AG09309 (cell line): ENCODE data around the gene PCDHGA3.
"Not testable (repeated sequence)": the region's sequence is repeated elsewhere in the genome, so short reads cannot be mapped to it uniquely, and the experiment has no call there.

Source experiments
- DNase-seq: peaks from one replicate; pipeline ENCODE4 v3.0.0-alpha.2; 2010; ENCODE audit warnings: low read depth
- H3K4me3 ChIP-seq: 2 replicates; pipeline ENCODE4 v1.5.1; 2011; ENCODE audit warnings: mild to moderate bottlenecking, low read depth, low read length, moderate library complexity; ENCODE audit not compliant: control insufficient read depth
- TF ChIP-seq, protein P1 (sequence below): IDR thresholded peaks from 2 replicates; pipeline ENCODE4 v1.5.1; 2011; ENCODE audit warnings: mild to moderate bottlenecking, low read depth, low read length, inconsistent platforms; ENCODE audit not compliant: insufficient read depth, control insufficient read depth; ENCODE audit errors: missing control alignments

PCDHGA3 gene

DNA sequence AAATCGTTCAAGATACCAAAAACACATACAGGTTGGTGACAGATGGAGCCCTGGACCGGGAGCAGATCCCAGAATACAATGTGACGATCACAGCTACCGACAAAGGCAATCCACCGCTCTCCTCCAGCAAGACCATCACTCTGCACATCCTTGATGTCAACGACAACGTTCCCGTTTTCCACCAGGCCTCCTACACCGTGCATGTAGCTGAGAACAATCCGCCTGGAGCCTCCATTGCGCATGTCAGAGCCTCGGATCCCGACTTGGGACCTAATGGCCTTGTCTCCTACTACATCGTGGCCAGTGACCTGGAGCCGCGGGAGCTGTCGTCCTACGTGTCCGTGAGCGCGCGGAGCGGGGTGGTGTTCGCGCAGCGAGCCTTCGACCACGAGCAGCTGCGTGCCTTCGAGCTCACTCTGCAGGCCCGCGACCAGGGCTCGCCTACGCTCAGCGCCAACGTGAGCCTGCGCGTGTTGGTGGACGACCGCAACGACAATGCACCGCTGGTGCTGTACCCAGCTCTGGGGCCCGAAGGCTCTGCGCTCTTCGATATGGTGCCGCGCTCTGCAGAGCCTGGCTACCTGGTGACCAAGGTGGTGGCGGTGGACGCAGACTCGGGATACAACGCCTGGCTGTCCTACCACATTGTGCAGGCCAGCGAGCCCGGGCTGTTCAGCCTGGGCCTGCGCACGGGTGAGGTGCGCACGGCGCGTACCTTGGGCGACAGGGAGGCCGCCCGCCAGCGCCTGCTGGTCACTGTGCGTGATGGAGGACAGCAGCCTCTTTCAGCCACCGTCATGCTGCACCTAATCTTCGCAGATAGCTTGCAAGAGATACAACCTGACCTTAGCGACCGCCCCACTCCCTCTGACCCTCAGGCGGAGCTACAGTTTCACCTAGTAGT, 28.2 kb downstream of the PCDHGA3 start:
- no peak for DNase-seq
- no peak overlapping the region for H3K4me3 ChIP-seq
- TF ChIP-seq, protein P1, sequence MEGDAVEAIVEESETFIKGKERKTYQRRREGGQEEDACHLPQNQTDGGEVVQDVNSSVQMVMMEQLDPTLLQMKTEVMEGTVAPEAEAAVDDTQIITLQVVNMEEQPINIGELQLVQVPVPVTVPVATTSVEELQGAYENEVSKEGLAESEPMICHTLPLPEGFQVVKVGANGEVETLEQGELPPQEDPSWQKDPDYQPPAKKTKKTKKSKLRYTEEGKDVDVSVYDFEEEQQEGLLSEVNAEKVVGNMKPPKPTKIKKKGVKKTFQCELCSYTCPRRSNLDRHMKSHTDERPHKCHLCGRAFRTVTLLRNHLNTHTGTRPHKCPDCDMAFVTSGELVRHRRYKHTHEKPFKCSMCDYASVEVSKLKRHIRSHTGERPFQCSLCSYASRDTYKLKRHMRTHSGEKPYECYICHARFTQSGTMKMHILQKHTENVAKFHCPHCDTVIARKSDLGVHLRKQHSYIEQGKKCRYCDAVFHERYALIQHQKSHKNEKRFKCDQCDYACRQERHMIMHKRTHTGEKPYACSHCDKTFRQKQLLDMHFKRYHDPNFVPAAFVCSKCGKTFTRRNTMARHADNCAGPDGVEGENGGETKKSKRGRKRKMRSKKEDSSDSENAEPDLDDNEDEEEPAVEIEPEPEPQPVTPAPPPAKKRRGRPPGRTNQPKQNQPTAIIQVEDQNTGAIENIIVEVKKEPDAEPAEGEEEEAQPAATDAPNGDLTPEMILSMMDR: no peak

GRCh38 chr5:141373673-141374317, 30.2 kb downstream of the PCDHGA3 start, which contains the start of gene PCDHGA6:
Gene PCDHGA6 (plus strand): TSS chr5:141373891. CDS start chr5:141374084, 193 bp downstream.
- no peak for DNase-seq
- TF ChIP-seq, protein P1: peak; percentile 66
- peak within 1 kb of the TSS; percentile 39 for H3K4me3 ChIP-seq

DNA sequence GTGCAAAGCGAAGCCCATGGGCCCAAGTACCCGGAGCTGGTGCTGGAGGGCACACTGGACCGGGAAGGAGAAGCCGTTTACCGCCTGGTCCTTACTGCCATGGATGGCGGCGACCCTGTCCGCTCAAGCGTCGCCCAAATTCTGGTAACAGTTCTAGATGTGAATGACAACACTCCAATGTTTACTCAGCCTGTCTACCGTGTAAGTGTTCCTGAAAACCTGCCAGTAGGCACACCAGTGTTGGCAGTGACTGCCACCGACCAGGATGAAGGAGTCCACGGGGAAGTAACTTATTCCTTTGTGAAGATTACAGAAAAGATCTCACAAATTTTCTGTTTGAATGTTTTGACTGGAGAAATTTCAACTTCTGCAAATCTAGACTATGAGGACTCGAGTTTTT, 31.0 kb downstream of the PCDHGA3 start:
- DNase-seq: no peak
- TF ChIP-seq, protein P1: no peak
- H3K4me3 ChIP-seq: no peak overlapping the region; the same call in 1 of the 2 replicates

GRCh38 chr5:141375444-141376155, 32.0 kb downstream of the PCDHGA3 start:
- TF ChIP-seq, protein P1: peak; percentile 17
- not testable (repeated sequence) for DNase-seq, H3K4me3 ChIP-seq

GRCh38 chr5:141382469-141383294, 39.1 kb downstream of the PCDHGA3 start, which contains the start of gene PCDHGA7:
Gene PCDHGA7 (plus strand): TSS chr5:141382742. CDS start chr5:141382900, 158 bp downstream.
- TF ChIP-seq, protein P1: peak; percentile 62
- peak within 1 kb of the TSS; percentile 65 for H3K4me3 ChIP-seq
- DNase-seq: no peak
